NCI-H82 (cell line): ENCODE results near the gene RPS6KA1.
"Not testable (repeated sequence)": the region's sequence is repeated elsewhere in the genome, so short reads cannot be mapped to it uniquely, and the experiment has no call there.

ENCODE experiments used
- DNase-seq: peaks from one replicate; lab custom pipeline; 2025; lab: John Stamatoyannopoulos, UW

Gene RPS6KA1

GRCh38 chr1:26602378-26602959 is 72.9 kb downstream of the RPS6KA1 start:
- DNase-seq = peak; percentile 87

- no peak for DNase-seq
Observed at GRCh38 chr1:26603856-26604255, 74.3 kb downstream of the RPS6KA1 start.

GRCh38 chr1:26607186-26607585 is 77.6 kb downstream of the RPS6KA1 start:
- DNase-seq = no peak

- DNase-seq = no peak
Observed at GRCh38 chr1:26608895-26609294, 79.3 kb downstream of the RPS6KA1 start.

- DNase-seq = peak; percentile 56
Observed at GRCh38 chr1:26610781-26611180, 81.2 kb downstream of the RPS6KA1 start.

- DNase-seq = not testable (repeated sequence)
Observed at GRCh38 chr1:26612627-26613026, 83.1 kb downstream of the RPS6KA1 start.

- DNase-seq = no peak
Observed at GRCh38 chr1:26614655-26615411, 85.3 kb downstream of the RPS6KA1 start.

GRCh38 chr1:26616881-26617280 is 87.3 kb downstream of the RPS6KA1 start:
- no peak for DNase-seq

- peak; percentile 44 for DNase-seq
Observed at GRCh38 chr1:26618561-26618960, 89.0 kb downstream of the RPS6KA1 start.
